ENCODE results near the gene RPIA. TPM values are rescaled to one million over a fixed set of nuclear protein-coding genes. Genes with fewer than 3 reads are reported as not detected.

Gene RPIA
- total and polyA plus RNA-seq, 7 donors = 14.1 to 45.6 (median 21.2) TPM

DNA sequence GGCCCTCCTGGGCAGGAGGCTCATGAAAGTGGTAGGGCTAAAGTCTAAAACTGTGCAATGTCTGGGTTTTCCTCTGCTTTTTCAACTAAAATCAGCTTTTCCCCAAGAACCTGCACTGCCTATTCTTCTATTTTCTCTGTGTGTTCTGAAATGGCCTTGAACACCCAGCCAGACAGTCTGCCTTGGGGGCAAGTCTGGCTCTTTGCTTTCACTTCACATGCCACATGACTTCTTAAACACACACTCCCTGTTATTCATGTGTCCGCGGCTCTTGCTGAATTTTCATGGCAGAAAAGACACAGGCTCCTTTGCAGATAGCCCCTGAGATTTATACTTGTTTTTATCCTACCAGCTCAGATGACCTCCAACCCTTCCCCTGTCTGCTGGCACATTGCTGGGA lies 10.6 kb upstream of the RPIA start:
- Histone ChIP-seq H3K27me3 (ENCODE audit: insufficient read depth in 3 of 3, low read length in 2 of 3) (no peaks in the 10 kb centered on the region), H3K27ac (no peak overlapping the region), H3K9me3 (no peaks in the 10 kb centered on the region), H3K4me1 (no peaks in the 10 kb centered on the region), H3K36me3 (ENCODE audit: insufficient read depth in 1 of 2, low read depth in 1 of 2) (no peaks in the 10 kb centered on the region), H3K4me3 (no peak overlapping the region)
- no peak for TF ChIP-seq CTCF (IDR thresholded peaks at IDR 0.05)
- DNase-seq = no peak
- intact Hi-C loops (cut with DNase I) = no loop called here
- WGBS, 3 donors = 93 to 98% (median 96%) methylated on average over 2 of the region's 2 CpGs
- ATAC-seq = no peak

DNA sequence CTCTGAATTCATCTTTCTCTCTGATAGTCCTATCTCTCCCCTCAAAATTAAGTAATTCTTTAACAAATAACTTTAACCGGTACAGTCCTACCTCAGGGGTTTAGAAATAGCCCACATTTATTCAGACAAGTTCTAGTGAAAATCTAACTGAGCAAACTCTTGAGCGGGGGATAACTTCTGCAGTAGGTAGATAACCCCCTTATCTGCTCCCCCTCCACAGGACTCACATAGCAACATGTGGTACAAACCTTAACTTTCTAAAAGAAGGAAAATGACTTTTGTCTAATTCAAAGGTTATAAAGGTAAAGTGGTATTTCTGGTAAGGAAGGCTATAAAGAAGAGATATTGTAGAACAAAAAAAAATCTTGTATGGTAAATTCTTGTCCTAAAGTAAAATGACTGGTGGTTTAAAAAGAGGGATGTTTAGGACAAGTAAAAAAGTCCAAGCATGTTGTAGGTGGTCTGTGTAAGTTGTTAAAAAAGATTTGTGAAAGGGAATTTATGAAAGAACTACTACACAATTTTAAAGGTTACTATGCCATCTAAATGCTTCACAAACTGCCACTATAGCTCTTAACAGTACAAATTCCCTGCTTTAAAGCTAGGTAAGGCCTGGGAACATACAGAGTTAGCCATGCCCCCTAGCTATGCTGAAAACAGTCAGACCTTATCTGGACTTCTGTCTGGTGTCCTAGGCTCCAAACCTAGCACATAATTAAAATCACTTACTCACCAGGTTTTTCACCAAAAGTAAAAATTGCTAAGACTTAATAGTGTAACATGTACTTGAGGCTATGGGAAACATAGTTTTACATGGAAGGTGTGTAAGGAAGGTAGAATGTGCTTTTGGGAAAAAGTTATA lies 8.1 kb upstream of the RPIA start:
- Histone ChIP-seq H3K9me3 (no peaks in the 10 kb centered on the region), H3K36me3 (ENCODE audit: insufficient read depth in 1 of 2, low read depth in 1 of 2) (peaks cover 0 to 11% of the 10 kb centered on the region in 2 donors), H3K4me3 (no peak overlapping the region), H3K27ac (no peak overlapping the region), H3K27me3 (ENCODE audit: insufficient read depth in 3 of 3, low read length in 2 of 3) (no peaks in the 10 kb centered on the region), H3K4me1 (no peaks in the 10 kb centered on the region)
- no peak for ATAC-seq
- DNase-seq = no peak
- WGBS, 3 donors = 41 to 50% (median 46%) methylated on average over 2 of the region's 2 CpGs
- intact Hi-C loops (cut with DNase I) = no loop called here
- no peak for TF ChIP-seq CTCF (IDR thresholded peaks at IDR 0.05)

DNA sequence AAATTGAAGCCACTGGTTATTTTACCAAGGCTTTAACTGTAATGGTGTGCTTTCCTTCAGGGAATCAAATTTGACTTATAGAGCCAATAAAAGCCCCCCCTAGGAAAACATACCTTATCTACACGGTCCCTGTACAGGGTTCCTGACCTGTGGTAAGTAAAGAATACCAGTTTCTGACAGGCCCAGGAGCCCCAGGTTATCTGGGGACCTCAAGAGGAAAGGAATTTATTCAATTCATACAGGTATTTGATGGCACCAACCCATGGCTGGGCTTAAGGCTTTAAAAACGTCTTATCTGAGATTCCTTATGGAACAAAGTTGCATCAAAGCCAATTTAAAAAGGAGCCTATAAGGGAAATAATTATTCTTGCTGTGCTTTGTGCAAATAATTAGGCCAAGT lies 7.0 kb upstream of the RPIA start:
- no peak for TF ChIP-seq CTCF (IDR thresholded peaks at IDR 0.05)
- Histone ChIP-seq H3K36me3 (ENCODE audit: insufficient read depth in 1 of 2, low read depth in 1 of 2) (peaks cover 0 to 11% of the 10 kb centered on the region in 2 donors), H3K4me1 (no peaks in the 10 kb centered on the region), H3K4me3 (no peak overlapping the region), H3K27ac (no peak overlapping the region), H3K27me3 (ENCODE audit: insufficient read depth in 3 of 3, low read length in 2 of 3) (no peaks in the 10 kb centered on the region), H3K9me3 (no peaks in the 10 kb centered on the region)
- DNase-seq = no peak
- no peak for ATAC-seq
- intact Hi-C loops (cut with DNase I) = no loop called here
- WGBS, 3 donors = 64 to 83% (median 72%) methylated on average over 2 of the region's 2 CpGs

GRCh38 chr2:88686320-88686719 lies 5.2 kb upstream of the RPIA start:
- no peak for DNase-seq
- no peak for TF ChIP-seq CTCF (IDR thresholded peaks at IDR 0.05)
- peaks cover 0 to 11% of the 10 kb centered on the region in 2 donors for H3K36me3 ChIP-seq (ENCODE audit: insufficient read depth in 1 of 2, low read depth in 1 of 2)
- H3K27ac ChIP-seq = no peak overlapping the region
- no peak overlapping the region for H3K4me3 ChIP-seq
- no peaks in the 10 kb centered on the region for H3K27me3 ChIP-seq (ENCODE audit: insufficient read depth in 3 of 3, low read length in 2 of 3)
- no peak for ATAC-seq
- intact Hi-C loops (cut with DNase I) = no loop called here
- no peaks in the 10 kb centered on the region for H3K9me3 ChIP-seq
- peaks cover 11% of the 10 kb centered on the region for H3K4me1 ChIP-seq
- 80 to 87% (median 86%) methylated on average over 4 of the region's 4 CpGs for WGBS, 3 donors

GRCh38 chr2:88687384-88687783 lies 4.1 kb upstream of the RPIA start:
- peaks cover 0 to 11% of the 10 kb centered on the region in 2 donors for H3K36me3 ChIP-seq (ENCODE audit: insufficient read depth in 1 of 2, low read depth in 1 of 2)
- no peak for TF ChIP-seq CTCF (IDR thresholded peaks at IDR 0.05)
- no peak for ATAC-seq
- no peak overlapping the region for H3K4me3 ChIP-seq
- peaks cover 13% of the 10 kb centered on the region for H3K4me1 ChIP-seq
- no peak overlapping the region for H3K27ac ChIP-seq
- no peaks in the 10 kb centered on the region for H3K27me3 ChIP-seq (ENCODE audit: insufficient read depth in 3 of 3, low read length in 2 of 3)
- DNase-seq = no peak
- H3K9me3 ChIP-seq = no peaks in the 10 kb centered on the region
- intact Hi-C loops (cut with DNase I) = no loop called here
